ENCODE results near the gene RPS6KA6.
"Not testable (repeated sequence)": the region's sequence is repeated elsewhere in the genome, so short reads cannot be mapped to it uniquely, and the experiment has no call there.

The RPS6KA6 gene

DNA sequence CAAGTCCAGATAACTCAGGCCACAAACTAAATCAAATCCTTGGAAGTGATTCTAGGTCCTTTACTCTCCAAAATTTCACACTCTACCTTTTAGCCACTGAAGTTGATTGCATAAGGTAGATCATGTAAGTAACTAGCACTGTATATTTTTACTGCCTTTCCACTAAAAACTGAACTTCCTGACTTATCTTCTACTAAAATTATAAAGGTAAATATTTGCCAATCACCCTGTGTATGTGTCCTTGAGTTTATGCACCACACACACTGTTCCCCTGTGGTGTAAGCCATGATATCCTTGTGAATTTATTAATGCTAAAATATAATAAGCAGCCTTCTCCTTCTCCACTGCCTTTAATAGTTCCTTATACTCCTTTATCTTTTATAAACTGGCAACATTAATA lies 25.6 kb downstream of the RPS6KA6 start:
- DNase-seq (ENCODE audit: low read depth in 2 of 2): no peak

DNA sequence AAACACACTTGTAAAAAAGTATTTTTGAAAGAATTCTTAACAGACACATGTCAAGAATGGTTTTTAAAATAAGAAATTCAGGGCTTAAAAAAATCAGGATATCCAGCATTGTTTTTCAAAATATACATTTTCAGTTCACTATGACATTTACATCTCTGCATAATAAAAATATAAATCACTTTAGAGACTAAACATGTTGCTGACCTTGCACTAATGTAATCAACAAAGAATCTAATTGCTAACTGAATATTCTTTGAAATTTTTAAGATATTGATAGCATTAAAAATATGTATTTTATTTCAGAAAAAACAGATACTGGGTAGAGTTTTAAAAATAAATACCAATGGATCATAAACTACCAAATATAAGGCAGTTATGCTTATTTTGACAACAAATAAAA lies 26.4 kb downstream of the RPS6KA6 start:
- DNase-seq (ENCODE audit: low read depth in 2 of 2): no peak

DNA sequence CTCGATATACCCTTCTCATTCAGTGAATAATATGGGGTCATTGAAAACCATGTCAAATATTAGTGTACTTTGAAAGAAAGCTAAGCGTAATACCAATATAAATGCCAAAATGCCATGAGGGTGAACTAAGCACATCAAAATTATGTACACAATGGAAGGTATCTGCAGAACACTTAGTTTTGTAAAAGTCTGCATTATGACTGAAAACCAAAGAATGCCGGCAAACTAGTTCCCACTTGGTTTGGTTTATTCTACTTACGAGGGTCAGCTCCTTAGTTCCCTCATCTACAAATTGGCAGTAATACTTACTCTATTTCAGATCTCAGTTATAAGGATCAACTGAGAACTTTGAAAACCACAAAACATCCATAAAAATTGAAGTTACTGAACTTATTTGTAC lies 27.3 kb downstream of the RPS6KA6 start:
- DNase-seq (ENCODE audit: low read depth in 2 of 2): no peak

DNA sequence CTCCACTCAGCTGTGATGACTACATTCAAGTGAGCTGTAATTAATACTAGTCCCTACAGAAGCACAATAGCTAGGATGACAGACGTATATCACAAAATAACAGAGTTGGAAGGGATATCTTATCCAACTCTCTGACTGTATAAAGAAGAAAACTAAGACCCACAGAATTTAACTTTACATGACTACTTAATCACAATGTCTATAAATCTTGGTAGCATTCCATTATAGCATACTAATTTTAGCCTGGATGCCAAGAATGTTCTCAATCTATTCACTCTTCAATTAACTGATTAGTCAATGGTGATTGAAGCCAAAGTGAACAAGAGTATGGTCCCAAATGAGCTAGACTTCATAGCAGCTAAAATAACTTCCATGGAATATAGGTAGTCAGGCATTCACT lies 31.2 kb downstream of the RPS6KA6 start:
- no peak for DNase-seq (ENCODE audit: low read depth in 2 of 2)

DNA sequence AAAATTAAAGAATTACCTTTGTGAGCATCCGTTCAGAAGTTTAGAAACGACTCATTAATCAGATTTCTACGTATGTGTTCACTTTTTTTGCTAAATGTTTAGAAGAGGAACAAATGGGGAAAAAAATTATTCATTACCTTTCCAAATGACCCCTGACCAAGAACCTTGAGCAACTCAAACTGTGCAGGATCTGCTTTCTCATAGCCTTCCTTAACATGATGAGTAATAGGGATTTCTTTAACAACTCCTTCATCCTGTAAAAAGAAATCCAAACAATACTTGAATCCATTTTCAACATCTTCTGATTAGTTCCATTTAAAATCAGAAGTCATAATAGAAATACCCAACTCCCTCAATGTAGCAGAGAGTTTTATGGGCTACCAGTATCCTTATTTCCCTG lies 32.1 kb downstream of the RPS6KA6 start:
- DNase-seq (ENCODE audit: low read depth in 2 of 2): no peak

DNA sequence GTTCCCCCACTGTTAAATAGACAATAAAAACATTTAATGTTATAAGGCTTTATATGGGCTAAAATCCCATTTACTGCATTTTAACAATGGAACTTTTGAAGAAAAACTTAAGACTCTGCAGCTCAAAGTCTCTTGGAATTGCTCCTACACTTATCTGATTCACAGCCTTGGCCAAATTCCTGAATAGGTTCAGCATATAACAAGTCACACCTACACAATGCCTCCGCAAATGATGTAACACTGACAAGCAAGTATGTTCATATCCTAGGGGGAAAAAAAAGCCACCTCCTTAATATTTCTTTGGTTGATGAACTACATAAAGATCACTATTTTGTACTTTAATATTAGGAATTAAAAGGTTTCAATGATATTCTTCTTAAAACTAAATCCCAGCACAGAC lies 34.5 kb downstream of the RPS6KA6 start:
- DNase-seq (ENCODE audit: low read depth in 2 of 2): no peak

DNA sequence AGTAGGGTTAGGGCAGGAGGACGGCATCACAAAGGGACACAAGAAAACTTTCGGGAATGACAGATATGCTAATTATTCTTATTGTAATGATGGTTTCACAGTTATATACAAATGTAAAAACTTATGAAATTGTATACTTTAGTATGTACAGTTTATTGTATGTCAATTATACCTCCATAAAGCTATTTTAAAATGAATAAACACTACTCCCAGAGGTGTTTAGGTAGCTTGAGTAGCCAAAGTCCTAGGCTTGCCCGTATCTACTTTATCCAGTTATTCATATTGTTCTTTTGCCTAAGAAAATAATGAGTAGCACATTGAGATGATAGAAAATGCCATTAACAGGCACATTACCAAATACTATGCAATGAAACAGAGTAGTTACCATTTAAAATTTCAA lies 43.0 kb downstream of the RPS6KA6 start:
- no peak for DNase-seq (ENCODE audit: low read depth in 2 of 2)

DNA sequence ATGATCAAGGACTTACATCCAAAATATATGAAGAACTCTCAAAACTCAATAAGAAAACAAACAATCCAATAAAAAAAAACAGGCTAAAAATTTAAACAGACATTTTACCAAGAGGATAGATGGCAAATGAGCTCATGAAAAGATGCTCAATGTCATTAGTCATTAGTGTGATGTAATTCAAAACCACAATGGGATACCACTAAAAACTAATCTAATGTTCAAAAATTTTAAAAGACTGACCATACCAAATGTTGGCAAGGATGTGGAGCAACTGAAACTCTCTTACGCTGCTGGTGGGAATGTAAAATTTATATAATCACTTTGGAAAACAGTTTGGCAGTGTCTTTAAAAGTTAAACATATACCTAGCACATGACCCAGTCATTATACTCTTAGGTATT lies 43.7 kb downstream of the RPS6KA6 start:
- no peak for DNase-seq (ENCODE audit: low read depth in 2 of 2)

DNA sequence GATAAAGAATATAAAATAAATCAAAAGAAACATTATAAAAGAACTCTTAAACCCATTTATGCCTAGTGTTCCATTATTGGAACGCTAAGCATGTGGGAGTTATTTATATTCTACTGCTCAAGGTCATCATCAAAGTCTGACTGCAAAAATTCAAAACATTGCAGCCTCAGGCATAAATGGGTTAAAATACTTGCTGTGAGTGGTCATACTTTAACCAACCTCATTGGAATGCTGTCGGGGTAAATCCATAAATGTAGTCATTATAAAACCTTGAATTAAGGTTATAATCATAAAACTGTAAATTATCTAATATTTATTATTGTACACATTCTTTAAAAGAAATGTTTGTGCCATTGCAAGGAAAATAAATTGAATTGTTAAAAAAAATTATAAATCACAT lies 55.0 kb downstream of the RPS6KA6 start:
- no peak for DNase-seq (ENCODE audit: low read depth in 2 of 2)

DNA sequence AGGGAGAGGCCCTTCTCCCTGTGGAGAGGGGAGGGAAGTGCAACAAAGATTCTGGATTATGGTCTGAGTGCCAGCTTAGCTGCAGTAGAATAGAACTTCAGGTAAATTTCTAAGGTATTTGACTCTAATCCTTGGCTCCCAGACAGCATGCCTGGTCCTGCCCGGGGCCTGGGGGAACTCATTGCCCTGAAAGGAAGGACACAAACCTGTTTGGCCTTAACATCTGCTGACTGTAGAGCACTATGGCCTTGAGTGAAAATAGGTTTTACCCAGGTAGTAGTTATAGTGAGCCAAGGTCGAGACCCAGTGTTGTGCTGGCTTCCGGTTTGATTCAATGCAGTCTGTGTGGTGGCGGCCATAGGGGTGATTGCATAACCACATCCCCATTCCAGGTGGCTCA lies 64.4 kb downstream of the RPS6KA6 start:
- DNase-seq (ENCODE audit: low read depth in 2 of 2): no peak

DNA sequence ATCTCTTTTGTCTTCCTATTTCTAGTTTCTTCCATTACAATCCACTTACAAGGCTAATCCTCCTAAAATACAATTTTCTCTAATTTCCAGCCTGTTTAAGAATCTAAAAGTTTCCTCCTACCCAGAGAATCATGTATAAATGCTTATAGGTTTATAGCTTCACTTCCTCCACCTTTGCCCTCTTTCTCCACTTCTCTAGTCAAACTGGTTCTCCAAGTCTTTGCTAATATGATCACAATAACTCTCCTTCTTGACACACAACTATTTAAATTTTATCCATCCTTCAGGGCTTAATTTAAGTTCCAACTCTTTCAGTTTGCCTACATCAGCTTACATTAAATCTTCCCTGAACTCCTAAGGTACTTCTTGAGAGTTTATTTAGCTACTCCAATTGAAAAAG lies 69.2 kb downstream of the RPS6KA6 start:
- no peak for DNase-seq (ENCODE audit: low read depth in 2 of 2)

DNA sequence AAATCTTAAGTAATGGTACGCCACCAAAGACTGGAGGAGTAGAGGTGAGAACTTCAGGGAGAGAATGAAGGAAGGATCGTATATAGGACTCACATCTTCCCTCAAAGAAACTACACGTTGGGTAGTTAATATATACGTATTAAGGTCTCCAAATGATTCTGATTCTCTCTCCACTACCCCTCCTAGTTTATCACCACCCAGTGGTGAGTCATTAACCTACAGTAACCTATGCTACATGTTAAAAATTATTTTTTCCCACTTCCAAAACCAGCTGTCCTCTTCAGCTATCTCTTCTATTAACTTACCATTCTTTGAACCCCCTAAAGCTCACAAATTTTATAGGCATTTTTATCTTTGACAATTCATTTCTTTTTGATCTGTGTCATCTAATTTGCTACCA lies 69.7 kb downstream of the RPS6KA6 start:
- DNase-seq (ENCODE audit: low read depth in 2 of 2): no peak

DNA sequence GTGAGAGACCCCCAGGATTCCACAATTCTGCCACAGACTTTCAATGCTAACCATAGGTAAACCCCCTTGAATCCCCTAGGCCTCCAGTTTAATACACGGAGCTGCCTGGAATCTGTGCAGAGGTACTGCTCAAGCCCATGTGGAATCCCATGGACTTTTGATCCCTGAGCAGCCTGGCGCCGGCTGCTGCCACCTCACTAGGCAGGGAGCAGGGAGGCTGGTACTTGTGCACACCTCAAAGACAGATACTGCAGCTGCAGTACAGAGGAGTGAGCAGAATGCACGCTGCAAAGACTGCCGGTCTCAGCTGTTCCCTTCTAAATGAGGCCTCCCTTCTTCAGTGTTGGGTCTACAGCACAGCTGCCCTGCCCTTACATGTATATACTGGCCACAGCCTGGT lies 79.4 kb downstream of the RPS6KA6 start:
- DNase-seq (ENCODE audit: low read depth in 2 of 2): no peak

DNA sequence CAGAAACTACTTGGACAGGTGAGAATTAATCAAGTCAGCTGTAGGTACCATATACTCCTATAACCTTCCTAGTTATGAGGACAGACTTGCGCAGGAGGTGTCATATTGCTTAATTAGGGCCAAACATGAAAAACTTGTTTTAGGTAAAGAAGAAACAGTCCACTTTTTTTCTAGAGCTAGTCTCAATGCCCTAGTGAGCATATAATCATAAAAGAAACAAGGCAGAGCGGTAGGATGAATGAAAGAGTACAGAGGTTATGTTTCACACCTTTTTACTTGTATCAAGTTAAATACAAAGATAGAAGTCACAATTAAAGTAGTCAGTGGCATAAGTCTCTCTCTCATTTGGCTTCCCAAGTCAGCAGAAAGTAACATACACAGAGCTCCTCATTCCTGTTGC lies 88.9 kb downstream of the RPS6KA6 start:
- DNase-seq (ENCODE audit: low read depth in 2 of 2): no peak

DNA sequence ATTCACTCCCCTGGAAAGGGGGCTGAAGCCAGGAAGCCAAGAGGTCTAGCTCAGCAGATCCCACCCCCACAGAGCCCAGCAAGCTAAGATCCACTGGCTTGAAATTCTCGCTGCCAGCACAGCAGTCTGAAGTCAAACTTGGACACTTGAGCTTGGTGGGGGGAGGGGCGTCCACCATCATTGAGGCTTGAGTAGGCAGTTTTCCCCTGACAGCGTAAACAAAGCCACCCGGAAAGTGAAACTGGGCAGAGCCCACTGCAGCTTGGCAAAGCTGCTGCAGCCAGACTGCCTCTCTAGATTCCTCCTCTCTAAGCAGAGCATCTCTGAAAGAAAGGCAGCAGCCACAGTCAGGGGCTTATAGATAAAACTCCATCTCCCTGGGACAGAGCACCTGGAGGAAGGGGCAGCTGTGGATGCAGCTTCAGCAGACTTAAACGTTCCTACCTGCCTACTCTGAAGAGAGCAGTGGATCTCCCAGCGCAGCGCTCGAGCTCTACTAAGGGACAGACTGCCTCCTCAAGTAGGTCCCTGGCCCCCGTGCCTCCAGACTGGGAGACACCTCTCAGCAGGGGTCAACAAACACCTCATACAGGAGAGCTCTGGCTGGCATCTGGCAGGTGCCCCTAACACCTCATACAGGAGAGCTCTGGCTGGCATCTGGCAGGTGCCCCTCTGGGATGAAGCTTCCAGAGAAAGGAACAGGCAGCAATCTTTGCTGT lies 108.4 kb downstream of the RPS6KA6 start:
- not testable (repeated sequence) for DNase-seq (ENCODE audit: low read depth in 2 of 2)

DNA sequence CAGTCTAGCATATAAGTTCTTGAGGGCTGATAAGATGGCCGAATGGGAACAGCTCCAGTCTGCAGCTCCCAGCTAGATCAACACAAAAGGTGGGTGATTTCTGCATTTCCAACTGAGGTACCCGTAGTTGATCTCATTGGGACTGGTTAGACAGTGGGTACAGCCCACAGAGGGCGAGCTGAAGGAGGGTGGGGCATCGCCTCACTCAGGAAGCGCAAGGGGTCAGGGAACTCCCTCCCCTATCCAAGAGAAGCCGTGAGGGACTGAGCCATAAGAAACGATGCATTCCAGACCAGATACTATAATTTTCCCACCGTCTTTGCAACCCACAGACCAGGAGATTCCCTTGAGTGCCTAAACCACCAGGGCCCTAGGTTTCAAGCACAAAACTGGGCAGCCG lies 109.0 kb downstream of the RPS6KA6 start:
- no peak for DNase-seq (ENCODE audit: low read depth in 2 of 2)

DNA sequence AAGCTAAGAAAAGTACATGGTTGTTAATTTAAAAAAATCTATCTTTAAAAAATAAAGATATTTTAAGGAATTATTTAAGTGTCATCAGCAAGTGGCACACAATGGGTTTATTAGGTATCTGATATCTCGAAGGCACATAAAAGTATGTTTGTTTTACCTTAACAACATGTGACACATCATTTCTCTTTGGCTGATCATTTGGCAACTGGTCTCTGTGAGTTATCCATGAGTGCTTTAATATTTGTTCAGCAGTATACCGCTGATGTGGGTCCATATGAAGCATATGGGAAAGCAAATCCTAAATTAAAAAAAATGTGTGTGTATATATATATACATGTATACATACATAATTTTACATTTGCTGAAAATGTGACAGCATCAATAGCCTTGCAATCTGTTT lies 123.2 kb downstream of the RPS6KA6 start:
- DNase-seq (ENCODE audit: low read depth in 2 of 2): no peak

DNA sequence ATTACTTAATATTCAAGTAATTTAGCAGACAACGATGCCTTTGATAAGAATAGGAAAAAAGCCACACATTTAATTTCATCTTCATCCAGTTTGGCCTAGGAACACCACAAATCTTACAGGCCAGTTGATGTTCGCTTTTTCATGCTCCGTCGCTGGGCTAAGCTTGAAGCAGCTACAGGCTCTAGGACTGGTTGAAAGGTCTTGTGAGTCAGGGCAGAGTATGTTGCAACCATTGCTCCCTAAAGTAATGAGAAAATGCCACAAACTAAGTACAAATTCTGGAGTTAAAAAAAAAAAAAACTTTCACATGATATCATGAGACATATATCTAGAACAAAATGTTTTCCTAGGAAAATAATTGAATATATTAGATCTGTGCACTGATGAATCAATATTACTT lies 123.8 kb downstream of the RPS6KA6 start:
- no peak for DNase-seq (ENCODE audit: low read depth in 2 of 2)

DNA sequence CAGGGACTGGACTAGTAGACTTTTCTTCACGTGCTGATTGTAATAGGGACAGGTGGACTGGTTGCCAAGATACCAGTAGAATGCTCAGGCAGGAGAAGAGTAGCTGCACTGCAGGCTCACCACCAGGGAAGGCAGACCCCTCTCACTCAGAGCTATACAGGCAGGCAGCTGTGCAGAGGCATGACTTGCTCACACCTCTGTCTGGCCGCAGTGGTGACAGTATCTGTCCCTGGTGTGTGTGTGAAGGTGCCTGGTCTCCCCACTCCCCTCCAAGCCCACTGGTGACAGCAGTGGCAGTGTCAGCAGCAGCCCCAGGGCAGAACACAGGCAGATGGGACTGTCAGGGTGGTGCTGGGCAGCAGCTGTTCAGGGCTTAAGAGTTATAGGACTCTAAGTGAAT lies 140.7 kb downstream of the RPS6KA6 start:
- DNase-seq (ENCODE audit: low read depth in 2 of 2): no peak

DNA sequence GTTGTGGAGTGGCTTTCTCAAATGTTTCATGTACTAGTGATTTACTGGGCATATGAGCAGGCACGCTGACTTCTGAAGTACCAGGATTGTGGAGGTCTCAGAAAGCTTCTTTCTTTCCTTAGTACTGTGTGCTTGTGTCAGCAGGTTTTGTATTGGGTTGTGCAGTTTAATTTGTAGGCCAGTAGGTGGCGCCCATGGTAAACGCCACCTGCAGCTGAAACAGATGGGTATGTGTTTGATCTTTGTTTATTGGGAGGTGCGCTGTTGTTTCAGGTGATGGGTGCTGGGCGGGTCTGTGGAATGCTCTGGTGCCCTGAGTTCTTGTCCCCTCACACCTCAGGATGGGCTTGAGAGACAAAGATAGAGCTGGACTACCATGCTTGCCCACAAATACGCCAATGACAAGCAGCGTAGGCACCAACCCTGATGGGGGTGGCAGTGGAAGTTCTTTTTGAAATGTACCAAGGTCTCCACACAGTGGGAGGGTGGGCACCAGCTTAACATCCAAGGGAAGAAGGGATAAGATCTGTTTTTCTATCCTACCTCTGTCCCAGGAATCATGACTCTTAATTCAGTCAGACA lies 141.5 kb downstream of the RPS6KA6 start:
- DNase-seq (ENCODE audit: low read depth in 2 of 2): no peak

DNA sequence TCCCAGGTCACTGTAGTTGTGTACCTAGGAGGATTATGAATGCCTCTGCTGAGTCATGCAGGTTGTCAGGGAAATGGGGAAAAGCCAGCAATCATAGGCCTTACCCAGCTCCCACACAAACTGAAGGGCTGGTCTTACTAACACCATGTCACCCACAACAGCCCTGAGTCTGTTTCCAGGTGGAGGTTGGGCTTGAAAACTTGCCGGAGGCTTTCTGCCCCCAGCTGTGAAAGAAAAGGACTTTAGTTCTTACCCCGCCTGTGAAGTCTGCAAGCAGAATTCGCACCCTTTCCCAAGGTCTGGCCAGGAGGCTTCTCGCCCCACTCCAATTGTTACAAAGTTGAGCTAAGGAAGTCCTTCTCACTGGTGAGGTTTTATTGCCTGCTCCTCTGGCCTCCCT lies 143.9 kb downstream of the RPS6KA6 start:
- no peak for DNase-seq (ENCODE audit: low read depth in 2 of 2)

Data from stimulated activated CD8-positive, alpha-beta memory T cell treated with anti-CD3 and anti-CD28 coated beads, Interleukin-2, amount 100 ng/mL, for 48 hours (primary cell).